Posterior vena cava (tissue), 2 donors: ENCODE results near the gene SYNDIG1. TPM values are rescaled to one million over a fixed set of nuclear protein-coding genes. Genes with fewer than 3 reads are reported as not detected.
A peak's percentile ranks its signal among the peaks of the same experiment; 100 is the strongest.

ENCODE experiments used
- DNase-seq: peaks from one replicate; pipeline ENCODE4 v3.0.0-alpha.2; 2020; ENCODE audit warnings: low spot score
- intact Hi-C, 2 donors: fragments of 100-400 bp; cut with DNase I; formaldehyde crosslinking; loops; one replicate each; pipeline versions ENCODE4 v1.14.1 to v1.14.2; 2022 to 2023
- total RNA-seq, 2 donors: library from RNA; stranded (reverse); fragmentation: NEBNext Ultra II Directional; extraction: Animal tissue kit (Norgen Biotek cat#: 25700); gene quantifications; one replicate each; pipeline ENCODE4 v1.2.1, GENCODE V29; 2021
- donor health status: DM: yes; HTN: yes; CAD: no.
- donor health status: DM: yes; HTN: yes; CAD: no.

SYNDIG1 gene
- total RNA-seq, 2 donors from 2014 or later: 11.3 to 22.5 TPM

- DNase-seq: no peak
- intact Hi-C loops: loop anchor here in 1 of 2 donors (5.0 kb wide), 1 partner anchor 974 kb away; no protein-coding TSS in a partner anchor
These were observed 66.7 kb downstream of the SYNDIG1 start for GRCh38 chr20:24535941-24536730.

- DNase-seq: no peak
- intact Hi-C loops: loop anchor here in 1 of 2 donors (5.0 kb wide), 1 partner anchor 975 kb away; no protein-coding TSS in a partner anchor
These were observed 67.8 kb downstream of the SYNDIG1 start for GRCh38 chr20:24537210-24537609.

GRCh38 chr20:24542721-24543120 is 73.3 kb downstream of the SYNDIG1 start:
- no peak for DNase-seq
- intact Hi-C loops: no loop called here

- DNase-seq: no peak
- intact Hi-C loops: no loop called here
These were observed 73.7 kb downstream of the SYNDIG1 start for GRCh38 chr20:24543168-24543567.

GRCh38 chr20:24543741-24544140 is 74.3 kb downstream of the SYNDIG1 start:
- DNase-seq: no peak
- intact Hi-C loops: no loop called here

GRCh38 chr20:24544371-24544770 is 74.9 kb downstream of the SYNDIG1 start:
- intact Hi-C loops: no loop called here
- DNase-seq: no peak

- no peak for DNase-seq
- intact Hi-C loops: no loop called here
These were observed 75.7 kb downstream of the SYNDIG1 start for GRCh38 chr20:24545168-24545567.

- no peak for DNase-seq
- intact Hi-C loops: no loop called here
These were observed 76.9 kb downstream of the SYNDIG1 start for GRCh38 chr20:24546232-24546892.

GRCh38 chr20:24547967-24548366 is 78.5 kb downstream of the SYNDIG1 start:
- DNase-seq: no peak
- intact Hi-C loops: no loop called here

GRCh38 chr20:24559114-24559732 is 89.8 kb downstream of the SYNDIG1 start:
- intact Hi-C loops: no loop called here
- no peak for DNase-seq

GRCh38 chr20:24560571-24561491 is 91.4 kb downstream of the SYNDIG1 start:
- intact Hi-C loops: no loop called here
- no peak for DNase-seq

GRCh38 chr20:24565835-24566351 is 96.5 kb downstream of the SYNDIG1 start:
- intact Hi-C loops: no loop called here
- DNase-seq: no peak

GRCh38 chr20:24566656-24567055 is 97.2 kb downstream of the SYNDIG1 start:
- DNase-seq: no peak
- intact Hi-C loops: no loop called here

- peak; percentile 56 for DNase-seq
- intact Hi-C loops: no loop called here
These were observed 98.1 kb downstream of the SYNDIG1 start for GRCh38 chr20:24567508-24567907.

GRCh38 chr20:24568842-24569241 is 99.4 kb downstream of the SYNDIG1 start:
- intact Hi-C loops: no loop called here
- DNase-seq: peak; percentile 72

GRCh38 chr20:24571159-24571558 is 101.7 kb downstream of the SYNDIG1 start:
- DNase-seq: no peak
- intact Hi-C loops: no loop called here

GRCh38 chr20:24572140-24572539 is 102.7 kb downstream of the SYNDIG1 start:
- intact Hi-C loops: no loop called here
- peak; percentile 22 for DNase-seq

GRCh38 chr20:24572862-24573261 is 103.4 kb downstream of the SYNDIG1 start:
- DNase-seq: peak; percentile 28
- intact Hi-C loops: no loop called here

GRCh38 chr20:24573557-24573956 is 104.1 kb downstream of the SYNDIG1 start:
- peak; percentile 41 for DNase-seq
- intact Hi-C loops: no loop called here
